Left lobe of liver (tissue), 2 donors: ENCODE measurements around the gene CHST1. TPM values are rescaled to one million over a fixed set of nuclear protein-coding genes. Genes with fewer than 3 reads are reported as not detected.

Experiments
- ATAC-seq: fragments of 200-7000 bp; cut with Tn5 transposase; one replicate; pipeline ENCODE4 v1.9.1; 2020; ENCODE audit warnings: mild to moderate bottlenecking, moderate library complexity
- DNase-seq: peaks from one replicate; pipeline ENCODE4 v3.0.0-alpha.2; 2020; ENCODE audit warnings: low spot score
- total RNA-seq: library from RNA; stranded (reverse); gene quantifications from one replicate; pipeline ENCODE4 v1.2.1, GENCODE V29; 2021
- donor health status: DM: no; HTN: no; CAD: no; lungs with moderate emphysema.
- donor health status: DM: no; HTN: yes; CAD: no.

Gene CHST1
- total RNA-seq, 1 donor from 2014 or later = 2.3 TPM

- ATAC-seq (no peak), DNase-seq (no peak)
These were observed 54.8 kb downstream of the CHST1 start for GRCh38 chr11:45610627-45611026.

- no peak for ATAC-seq
- DNase-seq = no peak
These were observed 55.5 kb downstream of the CHST1 start for GRCh38 chr11:45609902-45610301.

- DNase-seq = no peak
- ATAC-seq = no peak
These were observed 56.1 kb downstream of the CHST1 start for GRCh38 chr11:45609337-45609736.

GRCh38 chr11:45607995-45608394 lies 57.4 kb downstream of the CHST1 start:
- no peak for DNase-seq
- no peak for ATAC-seq

GRCh38 chr11:45606514-45607281 lies 58.7 kb downstream of the CHST1 start:
- no peak for DNase-seq
- no peak for ATAC-seq

- ATAC-seq = no peak
- DNase-seq = no peak
These were observed 60.4 kb downstream of the CHST1 start for GRCh38 chr11:45605051-45605450.

GRCh38 chr11:45603946-45604682 lies 61.3 kb downstream of the CHST1 start:
- ATAC-seq (no peak), DNase-seq (no peak)

- DNase-seq = no peak
- no peak for ATAC-seq
These were observed 66.1 kb downstream of the CHST1 start for GRCh38 chr11:45599161-45599943.

Other genes starting within 250 kb of the CHST1 start
- 13.2 TPM for gene SLC35C1, start 139.5 kb upstream of the CHST1 start, total RNA-seq
- gene CRY2, start 181.9 kb upstream of the CHST1 start, total RNA-seq = 52.9 TPM
- gene MAPK8IP1, start 220.0 kb upstream of the CHST1 start, total RNA-seq = 8.0 TPM
- 0.68 TPM for gene FREY1, start 241.6 kb upstream of the CHST1 start, total RNA-seq